Astrocyte (in vitro differentiated cells and primary cell): Measurements from ENCODE around the gene ORC4.
A peak's percentile ranks its signal among the peaks of the same experiment; 100 is the strongest.

Source experiments
- EZH2 ChIP-seq: IDR thresholded peaks from 2 replicates; pipeline ENCODE4 v1.6.1; 2012; ENCODE audit warnings: mild to moderate bottlenecking, low read length, inconsistent platforms; ENCODE audit not compliant: insufficient read depth
- TF ChIP-seq, protein P1 (sequence below): IDR thresholded peaks from 2 replicates; pipeline ENCODE4 v1.5.1; 2011; ENCODE audit warnings: low read depth, mild to moderate bottlenecking, inconsistent platforms, low read length, moderate library complexity; ENCODE audit not compliant: insufficient read depth

DNA sequence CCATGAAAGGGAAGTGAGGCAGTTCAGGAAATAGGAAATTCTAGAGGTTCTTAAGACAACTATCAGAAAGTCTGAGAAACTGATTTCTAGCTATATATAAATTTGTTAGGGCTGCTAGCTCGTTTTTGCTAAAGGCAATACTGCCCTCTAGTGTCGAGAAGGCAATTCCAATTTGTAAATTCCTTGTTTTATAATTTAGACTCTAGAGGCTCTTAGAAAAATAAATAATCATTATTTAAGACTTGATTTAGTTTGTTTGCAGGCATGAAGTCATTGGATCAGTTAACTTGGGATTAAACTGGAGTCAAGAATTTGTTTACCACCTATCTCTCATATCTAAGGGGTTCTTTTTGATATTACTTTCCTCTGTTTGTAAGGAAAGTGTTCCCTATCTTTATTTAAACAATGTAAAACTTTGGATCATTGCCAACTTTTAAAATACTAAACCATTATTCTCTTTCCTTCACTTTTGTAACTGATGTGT, 109.5 kb downstream of the ORC4 start:
- no peak for TF ChIP-seq EZH2
- TF ChIP-seq, protein P1, sequence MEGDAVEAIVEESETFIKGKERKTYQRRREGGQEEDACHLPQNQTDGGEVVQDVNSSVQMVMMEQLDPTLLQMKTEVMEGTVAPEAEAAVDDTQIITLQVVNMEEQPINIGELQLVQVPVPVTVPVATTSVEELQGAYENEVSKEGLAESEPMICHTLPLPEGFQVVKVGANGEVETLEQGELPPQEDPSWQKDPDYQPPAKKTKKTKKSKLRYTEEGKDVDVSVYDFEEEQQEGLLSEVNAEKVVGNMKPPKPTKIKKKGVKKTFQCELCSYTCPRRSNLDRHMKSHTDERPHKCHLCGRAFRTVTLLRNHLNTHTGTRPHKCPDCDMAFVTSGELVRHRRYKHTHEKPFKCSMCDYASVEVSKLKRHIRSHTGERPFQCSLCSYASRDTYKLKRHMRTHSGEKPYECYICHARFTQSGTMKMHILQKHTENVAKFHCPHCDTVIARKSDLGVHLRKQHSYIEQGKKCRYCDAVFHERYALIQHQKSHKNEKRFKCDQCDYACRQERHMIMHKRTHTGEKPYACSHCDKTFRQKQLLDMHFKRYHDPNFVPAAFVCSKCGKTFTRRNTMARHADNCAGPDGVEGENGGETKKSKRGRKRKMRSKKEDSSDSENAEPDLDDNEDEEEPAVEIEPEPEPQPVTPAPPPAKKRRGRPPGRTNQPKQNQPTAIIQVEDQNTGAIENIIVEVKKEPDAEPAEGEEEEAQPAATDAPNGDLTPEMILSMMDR: peak; percentile 74
